GM12878 (cell line): ENCODE measurements around the gene PLEKHA6. TPM values are rescaled to one million over a fixed set of nuclear protein-coding genes. Genes with fewer than 3 reads are reported as not detected.

ENCODE experiments used
- ATAC-seq: fragments of 200-7000 bp; cut with Tn5 transposase; 3 replicates; pipeline ENCODE4 v1.9.1; 2020; ENCODE audit warnings: mild to moderate bottlenecking, moderate library complexity
- BruUV-seq: library from RNA; stranded (reverse); fragments of 400-500 nt; replicated peaks from 2 replicates; lab custom pipeline; 2021; lab: Mats Ljungman, UMichigan
- CTCF ChIA-PET: fragments of 300-600 bp; sonication (Branson Sonifier 250); formaldehyde crosslinking; extraction: SDS; loops from one replicate; lab custom pipeline; 2021; ENCODE audit warnings: inconsistent platforms; lab: Yijun Ruan, JAX
- POLR2A ChIA-PET: fragments of 350-600 bp; formaldehyde crosslinking; extraction: SDS; loops from one replicate; lab custom pipeline; 2021; ENCODE audit warnings: inconsistent platforms; lab: Charles Lee
- RAD21 ChIA-PET: fragments of 300-600 bp; sonication (Branson Sonifier 250); formaldehyde crosslinking; loops from one replicate; lab custom pipeline; 2023; ENCODE audit warnings: antibody characterized with exemption; ENCODE audit not compliant: unreplicated experiment; lab: Charles Lee
- SMC1A ChIA-PET: fragments of 300-600 bp; sonication (Branson Sonifier 250); formaldehyde crosslinking; loops from one replicate; lab custom pipeline; 2023; ENCODE audit not compliant: unreplicated experiment, uncharacterized antibody; lab: Charles Lee
- DNase-seq: peaks from one replicate; pipeline ENCODE4 v3.0.0-alpha.2; 2011; ENCODE audit warnings: low read depth, low spot score
- FAIRE-seq: peaks from 3 replicates; lab custom pipeline; 2011; peaks lifted over from hg19 to GRCh38; lab: Jason Lieb, UNC
- H2AFZ ChIP-seq: 2 replicates; pipeline ENCODE4 v1.6.0; 2011; ENCODE audit warnings: low read depth, low read length, control low read depth; ENCODE audit not compliant: control insufficient read depth
- H3K27ac ChIP-seq: 2 replicates; pipeline ENCODE4 v1.5.1; 2011; ENCODE audit warnings: control low read depth; ENCODE audit not compliant: control insufficient read depth, insufficient read depth
- H3K27me3 ChIP-seq, 2 experiments: replicated peaks in 1 of 2; 2 replicates each; pipeline versions ENCODE4 v1.6.0 to v1.6.1; 2011; ENCODE audit warnings: low read length in 1 of 2; ENCODE audit not compliant: control insufficient read depth in 2 of 2, insufficient read depth in 2 of 2
- H3K36me3 ChIP-seq, 2 experiments: 2 replicates each; pipeline ENCODE4 v1.5.1; 2011; ENCODE audit warnings: low read length in 1 of 2; ENCODE audit not compliant: control insufficient read depth in 2 of 2, insufficient read depth in 2 of 2
- H3K4me1 ChIP-seq: 2 replicates; pipeline ENCODE4 v1.6.1; 2011; ENCODE audit warnings: mild to moderate bottlenecking, low read length, moderate library complexity, mixed read lengths; ENCODE audit not compliant: control insufficient read depth, insufficient read depth
- H3K4me2 ChIP-seq: 2 replicates; pipeline ENCODE4 v1.6.0; 2011; ENCODE audit warnings: control low read depth; ENCODE audit not compliant: control insufficient read depth, insufficient read depth
- H3K4me3 ChIP-seq: fragments of 200-600 bp; sonication (generic); 2 replicates; pipeline ENCODE4 v1.5.1; 2016
- H3K79me2 ChIP-seq: 2 replicates; pipeline ENCODE4 v1.6.0; 2011; ENCODE audit warnings: low read length; ENCODE audit not compliant: control insufficient read depth, insufficient read depth
- H3K9ac ChIP-seq: 2 replicates; pipeline ENCODE4 v1.8.0; 2011; ENCODE audit warnings: low read length, control low read depth, mixed read lengths; ENCODE audit not compliant: control insufficient read depth, insufficient read depth
- H3K9me3 ChIP-seq: replicated peaks from 3 replicates; pipeline ENCODE4 v1.5.1; 2011; ENCODE audit warnings: mild to moderate bottlenecking, low read length; ENCODE audit not compliant: control insufficient read depth, insufficient read depth
- H4K20me1 ChIP-seq: 2 replicates; pipeline ENCODE4 v1.6.0; 2011; ENCODE audit not compliant: control insufficient read depth, insufficient read depth
- EP300 ChIP-seq, 2 experiments: fragments of 150-350 bp in 1 of 2; IDR thresholded peaks; 2 replicates each; pipeline ENCODE4 v1.6.1; 2011 to 2012; ENCODE audit warnings: low read depth in 2 of 2, low read length in 2 of 2, borderline replicate concordance in 1 of 2, improper control_type of control experiment in 1 of 2, inconsistent platforms in 1 of 2; ENCODE audit not compliant: control insufficient read depth in 1 of 2
- SREBF1 ChIP-seq: IDR thresholded peaks from 2 replicates; pipeline ENCODE4 v1.6.1; 2012; ENCODE audit warnings: mild to moderate bottlenecking, low read length
- TCF3 ChIP-seq: IDR thresholded peaks from 2 replicates; pipeline ENCODE4 v1.6.1; 2012; ENCODE audit warnings: low read depth, mild to moderate bottlenecking, low read length, borderline replicate concordance; ENCODE audit not compliant: insufficient read depth
- WGBS: methylation state at CpG from one replicate; pipeline ENCODE4 v1.1.6; 2016; ENCODE audit warnings: low lambda C conversion rate; ENCODE audit not compliant: insufficient replicate concordance, insufficient coverage; ENCODE audit errors: missing lambda C conversion rate; 5-methylcytosine and 5-hydroxymethylcytosine counted together
- in situ Hi-C: fragments of 300-500 bp; cut with MboI; formaldehyde crosslinking; loops from 9 replicates; pipeline ENCODE4 v1.14.3; 2018; ENCODE audit warnings: mixed read lengths
- intact Hi-C: fragments of 100-400 bp; cut with micrococcal nuclease; formaldehyde crosslinking; loops from one replicate; pipeline ENCODE4 v1.14.2; 2022; ENCODE audit not compliant: unreplicated experiment
- polyA plus RNA-seq, 11 experiments: library from polyadenylated mRNA; depleted of rRNA in 4 of 11; unstranded in 6 of 11; stranded (reverse) in 5 of 11; fragments of >200 nt; fragmentation: Nextera tagmentation in 4 of 11; fragmentation: Illumina TruSeq in 1 of 11; extraction: Ambion mirVana in 4 of 11; extraction: Trizol in 1 of 11; gene quantifications; 1 replicate in 1 of 11; 2 replicates in 10 of 11; pipeline versions ENCODE4 v1.2.1 to v1.2.3, GENCODE V29; 2011 to 2016; ENCODE audit warnings: inconsistent platforms in 2 of 11, missing spikeins in 2 of 11, low read depth in 1 of 11
- total RNA-seq, 4 experiments: library from RNA; depleted of rRNA in 3 of 4; stranded (reverse); fragments of >200 nt in 3 of 4; fragmentation: Illumina TruSeq in 1 of 4; extraction: Trizol in 1 of 4; gene quantifications; 2 replicates each; pipeline versions ENCODE4 v1.2.1 to v1.2.3, GENCODE V29; 2013 to 2021
- TF ChIP-seq, protein P1 (sequence below): IDR thresholded peaks from 2 replicates; pipeline ENCODE4 v1.6.1; 2011; ENCODE audit warnings: mild to moderate bottlenecking, low read depth, low read length, moderate library complexity; ENCODE audit not compliant: insufficient replicate concordance

Gene PLEKHA6
- total and polyA plus RNA-seq, 10 of the 15 experiments (the other 5 are each of a cell fraction or from before 2014, with no cell fraction given): 0.04 to 0.81 (median 0.19) TPM; not detected in 4

- Histone ChIP-seq H4K20me1 (no peaks in the 10 kb centered on the region; the same call in 1 of the 2 replicates), H3K9me3 (no peaks in the 10 kb centered on the region), H3K4me2 (no peak overlapping the region), H3K36me3 (no peaks in the 10 kb centered on the region), H3K27ac (no peak overlapping the region), H3K79me2 (no peaks in the 10 kb centered on the region), H3K4me3 (no peak overlapping the region), H3K27me3 (peaks cover 2 to 8% of the 10 kb centered on the region in 2 experiments; a peak in 3 of 4 replicates), H3K9ac (no peak overlapping the region), H3K4me1 (no peaks in the 10 kb centered on the region), H2AFZ (no peak overlapping the region)
- BruUV-seq: no TSS peak
- SMC1A ChIA-PET: interaction anchor here (0.6 to 8.4 kb wide), 11 partner anchors 11 to 504 kb away, joined by 3 to 86 read pairs (median 3); partner anchors contain the start of gene PLEKHA6
- CTCF ChIA-PET: interaction anchor here (0.6 to 7.5 kb wide), 28 partner anchors 9 to 244 kb away, joined by 3 to 153 read pairs (median 4); partner anchors contain the start of genes GOLT1A and PLEKHA6
- WGBS: 56% methylated on average over 18 of the region's 18 CpGs
- POLR2A ChIA-PET: no interaction called here
- in situ Hi-C loops (no loop called here), intact Hi-C loops (no loop called here)
- no peak for DNase-seq
- RAD21 ChIA-PET: interaction anchor here (0.8 to 4.8 kb wide), 12 partner anchors 8 to 246 kb away, joined by 3 to 57 read pairs (median 3); partner anchors contain the start of gene PLEKHA6
- no peak for FAIRE-seq
- TF ChIP-seq EP300 (IDR thresholded peaks at IDR 0.05; ENCODE audit: borderline replicate concordance in 1 of 2, control insufficient read depth in 1 of 2, low read depth in 2 of 2, low read length in 2 of 2): no peak
- no peak for TF ChIP-seq TCF3
- TF ChIP-seq SREBF1: no peak
- TF ChIP-seq, protein P1, sequence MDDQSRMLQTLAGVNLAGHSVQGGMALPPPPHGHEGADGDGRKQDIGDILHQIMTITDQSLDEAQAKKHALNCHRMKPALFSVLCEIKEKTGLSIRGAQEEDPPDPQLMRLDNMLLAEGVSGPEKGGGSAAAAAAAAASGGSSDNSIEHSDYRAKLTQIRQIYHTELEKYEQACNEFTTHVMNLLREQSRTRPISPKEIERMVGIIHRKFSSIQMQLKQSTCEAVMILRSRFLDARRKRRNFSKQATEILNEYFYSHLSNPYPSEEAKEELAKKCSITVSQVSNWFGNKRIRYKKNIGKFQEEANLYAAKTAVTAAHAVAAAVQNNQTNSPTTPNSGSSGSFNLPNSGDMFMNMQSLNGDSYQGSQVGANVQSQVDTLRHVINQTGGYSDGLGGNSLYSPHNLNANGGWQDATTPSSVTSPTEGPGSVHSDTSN: no peak
- ATAC-seq: no peak
Measured at GRCh38 chr1:204259196-204259595, 100.5 kb downstream of the PLEKHA6 start.
